Endodermal cell (in vitro differentiated cells): ENCODE results near the gene GFOD1. TPM values are rescaled to one million over a fixed set of nuclear protein-coding genes. Genes with fewer than 3 reads are reported as not detected.

Source experiments
- DNase-seq: peaks from one replicate; pipeline ENCODE4 v3.0.0-alpha.2; 2017
- H3K27ac ChIP-seq: 2 replicates; pipeline ENCODE4 v1.5.1; 2013; ENCODE audit warnings: mild to moderate bottlenecking, low read depth, low read length, moderate library complexity
- H3K27me3 ChIP-seq: 2 replicates; pipeline ENCODE4 v1.6.1; 2013; ENCODE audit warnings: mild to moderate bottlenecking, low read length, moderate library complexity; ENCODE audit not compliant: insufficient read depth, control insufficient read depth, poor library complexity, severe bottlenecking
- H3K36me3 ChIP-seq: 2 replicates; pipeline ENCODE4 v1.7.0; 2013; ENCODE audit warnings: mild to moderate bottlenecking, low read length, moderate library complexity; ENCODE audit not compliant: control insufficient read depth, insufficient read depth
- H3K4me1 ChIP-seq: one replicate; pipeline ENCODE4 v1.7.0; 2013; ENCODE audit warnings: low read length; ENCODE audit not compliant: control insufficient read depth, insufficient read depth
- H3K4me3 ChIP-seq: 2 replicates; pipeline ENCODE4 v1.5.1; 2013; ENCODE audit warnings: mild to moderate bottlenecking, low read length, moderate library complexity
- H3K9ac ChIP-seq: 2 replicates; pipeline ENCODE4 v1.6.1; 2013; ENCODE audit warnings: mild to moderate bottlenecking, low read length, moderate library complexity; ENCODE audit not compliant: poor library complexity, severe bottlenecking; ENCODE audit errors: extremely low read depth
- H3K9me3 ChIP-seq: 2 replicates; pipeline ENCODE4 v1.6.1; 2013; ENCODE audit warnings: mild to moderate bottlenecking, low read length, moderate library complexity; ENCODE audit not compliant: control insufficient read depth
- H3K27ac Mint-ChIP-seq: 2 replicates; pipeline ENCODE4 v1.8.0; 2020; ENCODE audit warnings: mixed read lengths
- H3K27me3 Mint-ChIP-seq: 2 replicates; pipeline ENCODE4 v1.8.0; 2021; ENCODE audit warnings: mild to moderate bottlenecking, mixed read lengths; ENCODE audit not compliant: insufficient read depth
- H3K36me3 Mint-ChIP-seq: 2 replicates; pipeline ENCODE4 v1.8.0; 2020; ENCODE audit warnings: low read depth, mixed read lengths
- H3K4me1 Mint-ChIP-seq: 2 replicates; pipeline ENCODE4 v1.8.0; 2020; ENCODE audit warnings: mixed read lengths
- H3K4me3 Mint-ChIP-seq: 2 replicates; pipeline ENCODE4 v1.8.0; 2020; ENCODE audit warnings: mild to moderate bottlenecking, moderate library complexity, mixed read lengths
- H3K9me3 Mint-ChIP-seq: 2 replicates; pipeline ENCODE4 v1.8.0; 2020; ENCODE audit warnings: mild to moderate bottlenecking, mixed read lengths
- WGBS, 2 experiments: methylation state at CpG; one replicate each; pipeline versions ENCODE4 v1.1.5 to v1.1.7; 2013; ENCODE audit warnings: missing lambda C conversion rate in 2 of 2, mixed read lengths in 1 of 2; ENCODE audit not compliant: insufficient coverage in 1 of 2, insufficient read length in 1 of 2; 5-methylcytosine and 5-hydroxymethylcytosine counted together
- total RNA-seq, 2 donors: library from RNA; stranded (reverse); fragmentation: NEBNext Ultra II Directional in 1 of 2; extraction: Animal tissue kit (Norgen Biotek cat#: 25700) in 1 of 2; gene quantifications; 2 replicates in 1 of 2; 3 replicates in 1 of 2; pipeline ENCODE4 v1.2.1, GENCODE V29; 2021
- TF ChIP-seq, protein P1 (sequence below): fragments of 200-600 bp; sonication (generic); conservative IDR thresholded peaks from 2 replicates; pipeline ENCODE4 v1.5.0; 2021; ENCODE audit warnings: antibody characterized with exemption, mild to moderate bottlenecking

Gene GFOD1
- total RNA-seq, 2 donors from 2014 or later, result 0.71 to 1.9 TPM

- Mint-ChIP-seq H3K4me1 (peaks cover 16% of the 10 kb centered on the region), H3K9me3 (peaks cover 4% of the 10 kb centered on the region), H3K27ac (no peak overlapping the region), H3K36me3 (no peaks in the 10 kb centered on the region), H3K4me3 (no peak overlapping the region), H3K27me3 (peaks cover 2% of the 10 kb centered on the region)
- Histone ChIP-seq H3K4me3 (no peak overlapping the region), H3K9me3 (no peaks in the 10 kb centered on the region), H3K9ac (no peak overlapping the region), H3K36me3 (no peaks in the 10 kb centered on the region), H3K4me1 (peaks cover 2% of the 10 kb centered on the region), H3K27me3 (no peaks in the 10 kb centered on the region), H3K27ac (no peak overlapping the region)
- DNase-seq, result no peak
- WGBS, 2 experiments, result 88% methylated on average over 3 of the region's 3 CpGs; no CpG with 5 or more reads in 1 of the 2 experiments
- TF ChIP-seq, protein P1, sequence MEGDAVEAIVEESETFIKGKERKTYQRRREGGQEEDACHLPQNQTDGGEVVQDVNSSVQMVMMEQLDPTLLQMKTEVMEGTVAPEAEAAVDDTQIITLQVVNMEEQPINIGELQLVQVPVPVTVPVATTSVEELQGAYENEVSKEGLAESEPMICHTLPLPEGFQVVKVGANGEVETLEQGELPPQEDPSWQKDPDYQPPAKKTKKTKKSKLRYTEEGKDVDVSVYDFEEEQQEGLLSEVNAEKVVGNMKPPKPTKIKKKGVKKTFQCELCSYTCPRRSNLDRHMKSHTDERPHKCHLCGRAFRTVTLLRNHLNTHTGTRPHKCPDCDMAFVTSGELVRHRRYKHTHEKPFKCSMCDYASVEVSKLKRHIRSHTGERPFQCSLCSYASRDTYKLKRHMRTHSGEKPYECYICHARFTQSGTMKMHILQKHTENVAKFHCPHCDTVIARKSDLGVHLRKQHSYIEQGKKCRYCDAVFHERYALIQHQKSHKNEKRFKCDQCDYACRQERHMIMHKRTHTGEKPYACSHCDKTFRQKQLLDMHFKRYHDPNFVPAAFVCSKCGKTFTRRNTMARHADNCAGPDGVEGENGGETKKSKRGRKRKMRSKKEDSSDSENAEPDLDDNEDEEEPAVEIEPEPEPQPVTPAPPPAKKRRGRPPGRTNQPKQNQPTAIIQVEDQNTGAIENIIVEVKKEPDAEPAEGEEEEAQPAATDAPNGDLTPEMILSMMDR, result no peak
These were observed 20.2 kb downstream of the GFOD1 start for GRCh38 chr6:13467216-13467600.

DNA sequence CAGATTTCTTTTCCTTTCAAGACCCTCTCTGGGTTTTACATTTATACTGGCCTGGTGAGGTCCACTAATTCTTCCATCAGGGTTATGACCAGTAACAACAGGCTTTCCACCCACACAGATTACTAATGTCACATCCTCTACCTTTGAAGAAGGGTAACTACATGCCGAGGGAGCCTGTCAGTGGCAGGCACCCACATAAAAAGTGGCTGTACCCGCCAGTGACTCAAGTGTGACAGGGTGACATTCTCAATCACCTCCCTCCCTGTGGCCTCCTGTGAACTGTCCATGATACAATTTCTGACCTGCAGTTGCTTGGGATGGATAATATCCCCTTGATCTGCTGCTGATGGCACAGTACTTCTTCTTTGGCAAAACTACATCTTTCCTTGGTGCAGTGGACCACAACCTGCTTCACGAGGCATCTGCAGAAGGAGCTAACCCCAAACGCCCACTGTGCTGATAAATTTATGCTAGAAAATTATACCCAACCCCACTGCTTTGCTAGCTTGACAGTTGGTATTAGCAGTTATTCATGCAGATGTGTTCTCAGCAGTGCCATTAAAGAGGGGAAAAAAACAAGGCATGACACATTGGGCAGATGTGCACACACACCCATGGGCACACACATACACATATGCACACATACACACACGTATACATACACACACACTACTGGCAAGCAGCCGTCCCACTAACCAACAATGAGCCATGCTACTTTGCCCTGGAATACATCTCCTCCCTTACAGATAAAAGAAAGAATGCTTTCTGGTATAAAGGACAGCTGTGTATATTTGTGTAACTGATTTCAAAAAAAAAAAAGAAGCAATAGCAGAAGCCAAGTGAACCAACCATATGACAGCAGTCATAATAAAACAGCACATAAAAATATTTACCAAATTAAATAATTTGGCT is 20.8 kb downstream of the GFOD1 start:
- Mint-ChIP-seq H3K4me3 (no peak overlapping the region), H3K4me1 (peaks cover 17% of the 10 kb centered on the region), H3K27me3 (peaks cover 3% of the 10 kb centered on the region), H3K27ac (no peak overlapping the region), H3K36me3 (no peaks in the 10 kb centered on the region), H3K9me3 (peaks cover 4% of the 10 kb centered on the region)
- Histone ChIP-seq H3K27ac (no peak overlapping the region), H3K9ac (no peak overlapping the region), H3K27me3 (no peaks in the 10 kb centered on the region), H3K4me1 (peaks cover 2% of the 10 kb centered on the region), H3K9me3 (no peaks in the 10 kb centered on the region), H3K4me3 (no peak overlapping the region), H3K36me3 (no peaks in the 10 kb centered on the region)
- DNase-seq, result peak; percentile 30
- 87 to 95% methylated on average over 4 to 6 of the region's 6 CpGs for WGBS, 2 experiments
- TF ChIP-seq, protein P1, result no peak

DNA sequence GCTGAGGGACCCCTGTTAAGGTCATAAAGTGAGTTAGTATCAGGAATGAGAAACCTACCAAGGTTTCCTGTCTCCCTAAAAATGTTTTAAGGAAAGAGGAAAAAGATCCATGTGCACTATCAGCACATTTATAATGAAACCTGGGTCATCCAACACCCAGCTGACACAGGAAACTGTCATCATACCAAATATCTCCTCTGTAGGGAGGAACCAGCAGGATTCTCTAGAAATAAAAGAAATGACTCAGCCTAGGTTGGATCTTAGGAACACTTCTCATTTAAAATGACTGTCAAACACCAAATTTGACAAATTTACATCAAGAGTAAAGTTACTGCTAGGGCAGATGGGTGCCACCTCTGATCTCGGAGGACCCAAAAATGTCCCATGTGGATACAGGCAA is 21.7 kb downstream of the GFOD1 start:
- H3K36me3 ChIP-seq, result no peaks in the 10 kb centered on the region
- WGBS, 2 experiments, result 83 to 100% methylated on average over 1 of the region's 1 CpG
- DNase-seq, result no peak
- no peak overlapping the region for H3K4me3 Mint-ChIP-seq
- peaks cover 9% of the 10 kb centered on the region for H3K27me3 Mint-ChIP-seq
- no peak overlapping the region for H3K27ac Mint-ChIP-seq
- H3K27me3 ChIP-seq, result no peaks in the 10 kb centered on the region
- no peaks in the 10 kb centered on the region for H3K9me3 ChIP-seq
- H3K27ac ChIP-seq, result no peak overlapping the region
- peaks cover 4% of the 10 kb centered on the region for H3K9me3 Mint-ChIP-seq
- H3K4me1 Mint-ChIP-seq, result peaks cover 17% of the 10 kb centered on the region
- no peaks in the 10 kb centered on the region for H3K36me3 Mint-ChIP-seq
- H3K4me3 ChIP-seq, result no peak overlapping the region
- TF ChIP-seq, protein P1, result no peak
- peaks cover 2% of the 10 kb centered on the region for H3K4me1 ChIP-seq
- no peak overlapping the region for H3K9ac ChIP-seq
